Measurements from ENCODE around the gene NOTCH3.
A peak's percentile ranks its signal among the peaks of the same experiment; 100 is the strongest.

NOTCH3 gene

GRCh38 chr19:15197942-15198341 is 2.9 kb downstream of the NOTCH3 start:
- no peak for TF ChIP-seq JUND (IDR thresholded peaks at IDR 0.05; ENCODE audit: low read depth)
- no peak for DNase-seq (ENCODE audit: low read depth in 1 of 2, low spot score in 1 of 2)
- in situ Hi-C loops (cut with HindIII; ENCODE audit: low pct_unique_long_range_greater_than_20kb, low sequenced_read_pairs) = no loop called here

- in situ Hi-C loops (cut with HindIII; ENCODE audit: low pct_unique_long_range_greater_than_20kb, low sequenced_read_pairs) = no loop called here
- TF ChIP-seq JUND (IDR thresholded peaks at IDR 0.05; ENCODE audit: low read depth) = no peak
Observed at GRCh38 chr19:15197275-15197941, 3.4 kb downstream of the NOTCH3 start.

GRCh38 chr19:15196360-15197005 is 4.3 kb downstream of the NOTCH3 start:
- in situ Hi-C loops (cut with HindIII; ENCODE audit: low pct_unique_long_range_greater_than_20kb, low sequenced_read_pairs) = no loop called here
- no peak for DNase-seq (ENCODE audit: low read depth in 1 of 2, low spot score in 1 of 2)
- no peak for TF ChIP-seq JUND (IDR thresholded peaks at IDR 0.05; ENCODE audit: low read depth)

More at GRCh38 chr19:15197275-15197941, 3.4 kb downstream of the NOTCH3 start:
- DNase-seq (ENCODE audit: low read depth in 1 of 2, low spot score in 1 of 2) = peak in 1 of 2 experiments; percentile 19

GRCh38 chr19:15195371-15196334 is 5.1 kb downstream of the NOTCH3 start:
- in situ Hi-C loops (cut with HindIII; ENCODE audit: low pct_unique_long_range_greater_than_20kb, low sequenced_read_pairs) = no loop called here
- TF ChIP-seq JUND (IDR thresholded peaks at IDR 0.05; ENCODE audit: low read depth) = peak; percentile 86
- peak; percentile 75 to 96 for DNase-seq (ENCODE audit: low read depth in 1 of 2, low spot score in 1 of 2)

GRCh38 chr19:15194938-15195337 is 5.9 kb downstream of the NOTCH3 start:
- no peak for TF ChIP-seq JUND (IDR thresholded peaks at IDR 0.05; ENCODE audit: low read depth)
- in situ Hi-C loops (cut with HindIII; ENCODE audit: low pct_unique_long_range_greater_than_20kb, low sequenced_read_pairs) = no loop called here
- no peak for DNase-seq (ENCODE audit: low read depth in 1 of 2, low spot score in 1 of 2)

GRCh38 chr19:15191982-15192381 is 8.8 kb downstream of the NOTCH3 start:
- DNase-seq (ENCODE audit: low read depth in 1 of 2, low spot score in 1 of 2) = no peak
- TF ChIP-seq JUND (IDR thresholded peaks at IDR 0.05; ENCODE audit: low read depth) = no peak
- in situ Hi-C loops (cut with HindIII; ENCODE audit: low pct_unique_long_range_greater_than_20kb, low sequenced_read_pairs) = no loop called here

- TF ChIP-seq JUND (IDR thresholded peaks at IDR 0.05; ENCODE audit: low read depth) = no peak
- DNase-seq (ENCODE audit: low read depth in 1 of 2, low spot score in 1 of 2) = no peak
- in situ Hi-C loops (cut with HindIII; ENCODE audit: low pct_unique_long_range_greater_than_20kb, low sequenced_read_pairs) = no loop called here
Observed at GRCh38 chr19:15191514-15191913, 9.3 kb downstream of the NOTCH3 start.

- in situ Hi-C loops (cut with HindIII; ENCODE audit: low pct_unique_long_range_greater_than_20kb, low sequenced_read_pairs) = no loop called here
- DNase-seq (ENCODE audit: low read depth in 1 of 2, low spot score in 1 of 2) = no peak
- no peak for TF ChIP-seq JUND (IDR thresholded peaks at IDR 0.05; ENCODE audit: low read depth)
Observed at GRCh38 chr19:15188851-15189250, 11.9 kb downstream of the NOTCH3 start.

- in situ Hi-C loops (cut with HindIII; ENCODE audit: low pct_unique_long_range_greater_than_20kb, low sequenced_read_pairs) = no loop called here
- DNase-seq (ENCODE audit: low read depth in 1 of 2, low spot score in 1 of 2) = peak; percentile 43 to 87
Observed at GRCh38 chr19:15187026-15188007, 13.5 kb downstream of the NOTCH3 start.

GRCh38 chr19:15185188-15185587 is 15.6 kb downstream of the NOTCH3 start:
- in situ Hi-C loops (cut with HindIII; ENCODE audit: low pct_unique_long_range_greater_than_20kb, low sequenced_read_pairs) = no loop called here
- TF ChIP-seq JUND (IDR thresholded peaks at IDR 0.05; ENCODE audit: low read depth) = no peak
- no peak for DNase-seq (ENCODE audit: low read depth in 1 of 2, low spot score in 1 of 2)

More at GRCh38 chr19:15187026-15188007, 13.5 kb downstream of the NOTCH3 start:
- TF ChIP-seq JUND (IDR thresholded peaks at IDR 0.05; ENCODE audit: low read depth) = no peak

GRCh38 chr19:15184776-15185175 is 16.0 kb downstream of the NOTCH3 start:
- in situ Hi-C loops (cut with HindIII; ENCODE audit: low pct_unique_long_range_greater_than_20kb, low sequenced_read_pairs) = no loop called here
- DNase-seq (ENCODE audit: low read depth in 1 of 2, low spot score in 1 of 2) = no peak
- no peak for TF ChIP-seq JUND (IDR thresholded peaks at IDR 0.05; ENCODE audit: low read depth)

GRCh38 chr19:15181394-15181793 is 19.4 kb downstream of the NOTCH3 start:
- in situ Hi-C loops (cut with HindIII; ENCODE audit: low pct_unique_long_range_greater_than_20kb, low sequenced_read_pairs) = no loop called here
- no peak for DNase-seq (ENCODE audit: low read depth in 1 of 2, low spot score in 1 of 2)
- no peak for TF ChIP-seq JUND (IDR thresholded peaks at IDR 0.05; ENCODE audit: low read depth)

Measured in T47D (cell line).